GM12878 (cell line): Measurements from ENCODE around the gene STK33. TPM values are rescaled to one million over a fixed set of nuclear protein-coding genes. Genes with fewer than 3 reads are reported as not detected.

Source experiments
- ATAC-seq: fragments of 200-7000 bp; cut with Tn5 transposase; 3 replicates; pipeline ENCODE4 v1.9.1; 2020; ENCODE audit warnings: mild to moderate bottlenecking, moderate library complexity
- BruUV-seq: library from RNA; stranded (reverse); fragments of 400-500 nt; replicated peaks from 2 replicates; lab custom pipeline; 2021; lab: Mats Ljungman, UMichigan
- CTCF ChIA-PET: fragments of 300-600 bp; sonication (Branson Sonifier 250); formaldehyde crosslinking; extraction: SDS; loops from one replicate; lab custom pipeline; 2021; ENCODE audit warnings: inconsistent platforms; lab: Yijun Ruan, JAX
- POLR2A ChIA-PET: fragments of 350-600 bp; formaldehyde crosslinking; extraction: SDS; loops from one replicate; lab custom pipeline; 2021; ENCODE audit warnings: inconsistent platforms; lab: Charles Lee
- RAD21 ChIA-PET: fragments of 300-600 bp; sonication (Branson Sonifier 250); formaldehyde crosslinking; loops from one replicate; lab custom pipeline; 2023; ENCODE audit warnings: antibody characterized with exemption; ENCODE audit not compliant: unreplicated experiment; lab: Charles Lee
- SMC1A ChIA-PET: fragments of 300-600 bp; sonication (Branson Sonifier 250); formaldehyde crosslinking; loops from one replicate; lab custom pipeline; 2023; ENCODE audit not compliant: unreplicated experiment, uncharacterized antibody; lab: Charles Lee
- DNase-seq: peaks from one replicate; pipeline ENCODE4 v3.0.0-alpha.2; 2011; ENCODE audit warnings: low read depth, low spot score
- FAIRE-seq: peaks from 3 replicates; lab custom pipeline; 2011; peaks lifted over from hg19 to GRCh38; lab: Jason Lieb, UNC
- H2AFZ ChIP-seq: 2 replicates; pipeline ENCODE4 v1.6.0; 2011; ENCODE audit warnings: low read depth, low read length, control low read depth; ENCODE audit not compliant: control insufficient read depth
- H3K27ac ChIP-seq: 2 replicates; pipeline ENCODE4 v1.5.1; 2011; ENCODE audit warnings: control low read depth; ENCODE audit not compliant: control insufficient read depth, insufficient read depth
- H3K27me3 ChIP-seq, 2 experiments: replicated peaks in 1 of 2; 2 replicates each; pipeline versions ENCODE4 v1.6.0 to v1.6.1; 2011; ENCODE audit warnings: low read length in 1 of 2; ENCODE audit not compliant: control insufficient read depth in 2 of 2, insufficient read depth in 2 of 2
- H3K36me3 ChIP-seq, 2 experiments: 2 replicates each; pipeline ENCODE4 v1.5.1; 2011; ENCODE audit warnings: low read length in 1 of 2; ENCODE audit not compliant: control insufficient read depth in 2 of 2, insufficient read depth in 2 of 2
- H3K4me1 ChIP-seq: 2 replicates; pipeline ENCODE4 v1.6.1; 2011; ENCODE audit warnings: mild to moderate bottlenecking, low read length, moderate library complexity, mixed read lengths; ENCODE audit not compliant: control insufficient read depth, insufficient read depth
- H3K4me2 ChIP-seq: 2 replicates; pipeline ENCODE4 v1.6.0; 2011; ENCODE audit warnings: control low read depth; ENCODE audit not compliant: control insufficient read depth, insufficient read depth
- H3K4me3 ChIP-seq: fragments of 200-600 bp; sonication (generic); 2 replicates; pipeline ENCODE4 v1.5.1; 2016
- H3K79me2 ChIP-seq: 2 replicates; pipeline ENCODE4 v1.6.0; 2011; ENCODE audit warnings: low read length; ENCODE audit not compliant: control insufficient read depth, insufficient read depth
- H3K9ac ChIP-seq: 2 replicates; pipeline ENCODE4 v1.8.0; 2011; ENCODE audit warnings: low read length, control low read depth, mixed read lengths; ENCODE audit not compliant: control insufficient read depth, insufficient read depth
- H3K9me3 ChIP-seq: replicated peaks from 3 replicates; pipeline ENCODE4 v1.5.1; 2011; ENCODE audit warnings: mild to moderate bottlenecking, low read length; ENCODE audit not compliant: control insufficient read depth, insufficient read depth
- H4K20me1 ChIP-seq: 2 replicates; pipeline ENCODE4 v1.6.0; 2011; ENCODE audit not compliant: control insufficient read depth, insufficient read depth
- CHD1 ChIP-seq: IDR thresholded peaks from 2 replicates; pipeline ENCODE4 v1.6.1; 2012; ENCODE audit warnings: low read depth, low read length, improper control_type of control experiment
- ELK1 ChIP-seq: IDR thresholded peaks from 2 replicates; pipeline ENCODE4 v1.6.1; 2012; ENCODE audit warnings: low read depth, low read length, improper control_type of control experiment
- PML ChIP-seq: IDR thresholded peaks from 2 replicates; pipeline ENCODE4 v1.6.1; 2012; ENCODE audit warnings: low read length, inconsistent platforms
- POLR2A ChIP-seq: IDR thresholded peaks from 2 replicates; pipeline ENCODE4 v1.6.1; 2011; ENCODE audit warnings: low read depth, mild to moderate bottlenecking, low read length
- PRDM15 ChIP-seq: fragments of 450-650 bp; formaldehyde crosslinking; IDR thresholded peaks from 2 replicates; pipeline ENCODE4 v1.4.0; 2020; ENCODE audit warnings: mild to moderate bottlenecking, moderate library complexity
- SIX5 ChIP-seq: IDR thresholded peaks from 2 replicates; pipeline ENCODE4 v1.6.1; 2011; ENCODE audit warnings: mild to moderate bottlenecking, low read depth, low read length, moderate library complexity; ENCODE audit not compliant: severe bottlenecking
- SPI1 ChIP-seq: IDR thresholded peaks from 2 replicates; pipeline ENCODE4 v1.6.1; 2011; ENCODE audit warnings: low read depth, mild to moderate bottlenecking, low read length, moderate library complexity, borderline replicate concordance; ENCODE audit not compliant: insufficient read depth
- TCF7 ChIP-seq: IDR thresholded peaks from 2 replicates; pipeline ENCODE4 v1.6.1; 2014; ENCODE audit warnings: antibody characterized with exemption, borderline replicate concordance
- ZBTB40 ChIP-seq: fragments of 450-650 bp; IDR thresholded peaks from 2 replicates; pipeline ENCODE4 v1.6.1; 2016; ENCODE audit warnings: mild to moderate bottlenecking, moderate library complexity, borderline replicate concordance
- WGBS: methylation state at CpG from one replicate; pipeline ENCODE4 v1.1.6; 2016; ENCODE audit warnings: low lambda C conversion rate; ENCODE audit not compliant: insufficient replicate concordance, insufficient coverage; ENCODE audit errors: missing lambda C conversion rate; 5-methylcytosine and 5-hydroxymethylcytosine counted together
- in situ Hi-C: fragments of 300-500 bp; cut with MboI; formaldehyde crosslinking; loops from 9 replicates; pipeline ENCODE4 v1.14.3; 2018; ENCODE audit warnings: mixed read lengths
- intact Hi-C: fragments of 100-400 bp; cut with micrococcal nuclease; formaldehyde crosslinking; loops from one replicate; pipeline ENCODE4 v1.14.2; 2022; ENCODE audit not compliant: unreplicated experiment
- polyA plus RNA-seq, 11 experiments: library from polyadenylated mRNA; depleted of rRNA in 4 of 11; unstranded in 6 of 11; stranded (reverse) in 5 of 11; fragments of >200 nt; fragmentation: Nextera tagmentation in 4 of 11; fragmentation: Illumina TruSeq in 1 of 11; extraction: Ambion mirVana in 4 of 11; extraction: Trizol in 1 of 11; gene quantifications; 1 replicate in 1 of 11; 2 replicates in 10 of 11; pipeline versions ENCODE4 v1.2.1 to v1.2.3, GENCODE V29; 2011 to 2016; ENCODE audit warnings: inconsistent platforms in 2 of 11, missing spikeins in 2 of 11, low read depth in 1 of 11
- total RNA-seq, 4 experiments: library from RNA; depleted of rRNA in 3 of 4; stranded (reverse); fragments of >200 nt in 3 of 4; fragmentation: Illumina TruSeq in 1 of 4; extraction: Trizol in 1 of 4; gene quantifications; 2 replicates each; pipeline versions ENCODE4 v1.2.1 to v1.2.3, GENCODE V29; 2013 to 2021

The STK33 gene
- total and polyA plus RNA-seq, 10 of the 15 experiments (the other 5 are each of a cell fraction or from before 2014, with no cell fraction given) = 5.2 to 27.3 (median 18.3) TPM

- Histone ChIP-seq H3K4me1 (no peaks in the 10 kb centered on the region), H3K79me2 (no peaks in the 10 kb centered on the region), H4K20me1 (no peaks in the 10 kb centered on the region), H3K27ac (no peak overlapping the region), H3K9me3 (no peaks in the 10 kb centered on the region), H3K27me3 (no peaks in the 10 kb centered on the region), H3K9ac (no peak overlapping the region), H3K4me3 (no peak overlapping the region), H2AFZ (no peak overlapping the region), H3K4me2 (no peak overlapping the region), H3K36me3 (no peaks in the 10 kb centered on the region)
- ATAC-seq (no peak), DNase-seq (no peak), FAIRE-seq (no peak)
- SMC1A ChIA-PET = interaction anchor here (0.7 to 3.0 kb wide), 4 partner anchors 9 to 18 kb away, joined by 3 to 11 read pairs (median 6); no protein-coding TSS in a partner anchor
- RAD21 ChIA-PET = interaction anchor here (0.8 kb wide), 1 partner anchor 22 kb away, joined by 3 read pairs; no protein-coding TSS in a partner anchor
- POLR2A ChIA-PET = interaction anchor here (0.6 kb wide), 1 partner anchor 558 kb away, joined by 5 read pairs; no protein-coding TSS in a partner anchor
- BruUV-seq = no TSS peak
- CTCF ChIA-PET = interaction anchor here (1.0 to 1.2 kb wide), 2 partner anchors 8 to 18 kb away, joined by 3 to 4 read pairs; no protein-coding TSS in a partner anchor
- intact Hi-C loops = no loop called here
- TF ChIP-seq TCF7 = no peak
- no peak for TF ChIP-seq PRDM15
- no peak for TF ChIP-seq CHD1
- TF ChIP-seq POLR2A = no peak
- TF ChIP-seq SPI1 = no peak
- no peak for TF ChIP-seq ZBTB40
- no peak for TF ChIP-seq ELK1
- no peak for TF ChIP-seq SIX5
- TF ChIP-seq PML = no peak
- in situ Hi-C loops = no loop called here
- WGBS = 49% methylated on average over 4 of the region's 4 CpGs
Observed at GRCh38 chr11:8545698-8546366, 48.2 kb downstream of the STK33 start.
